Astrocyte of the cerebellum (primary cell): ENCODE measurements around the gene TBATA.

Experiments
- DNase-seq: peaks from one replicate; pipeline ENCODE4 v3.0.0-alpha.2; 2011; ENCODE audit warnings: low read depth
- H3K4me3 ChIP-seq: 2 replicates; pipeline ENCODE4 v1.5.1; 2011; ENCODE audit warnings: mild to moderate bottlenecking, low read depth, low read length, moderate library complexity
- in situ Hi-C: cut with HindIII; loops from 2 replicates; pipeline ENCODE4 v1.10.0; 2017; ENCODE audit warnings: low sequenced_read_pairs
- TF ChIP-seq, protein P1 (sequence below): IDR thresholded peaks from 2 replicates; pipeline ENCODE4 v1.5.1; 2012; ENCODE audit warnings: low read length, low read depth, moderate library complexity, mild to moderate bottlenecking; ENCODE audit errors: missing control alignments

Gene TBATA

DNA sequence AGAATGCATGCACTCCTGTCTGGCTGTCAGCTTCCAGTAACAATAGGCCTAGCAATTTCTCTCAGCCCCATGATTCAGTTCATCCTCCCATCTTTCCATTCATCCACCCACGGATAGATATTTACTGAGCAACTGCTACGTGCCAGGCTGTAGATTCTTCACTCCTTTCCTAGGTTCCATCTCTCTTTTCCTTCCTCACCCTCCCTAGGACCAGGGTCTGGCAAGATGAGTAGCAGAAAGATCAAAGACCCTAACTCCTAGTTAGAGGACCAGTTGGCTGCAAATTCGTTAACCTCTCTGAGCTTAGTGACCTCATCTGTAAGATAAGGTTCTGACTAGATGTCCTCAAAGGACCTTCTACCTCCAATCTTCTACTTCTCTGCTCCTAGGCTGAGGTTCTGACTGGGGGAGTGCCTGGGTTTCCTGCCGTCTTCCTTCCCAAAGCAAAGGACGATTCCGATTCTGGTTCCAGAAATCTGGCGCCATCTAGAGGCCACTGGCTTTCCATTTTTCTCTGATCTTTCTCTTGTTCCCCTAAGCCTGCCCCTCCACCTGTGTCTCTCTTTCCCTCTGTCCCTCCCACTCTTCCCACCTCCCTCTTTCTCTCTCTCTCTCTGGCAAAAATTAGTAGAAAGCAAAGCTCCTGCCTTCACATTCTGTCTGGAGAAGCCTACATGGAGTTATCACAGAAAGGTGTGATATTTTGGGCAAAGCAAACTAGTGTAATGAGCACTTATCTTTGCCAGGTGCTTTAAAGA, 26.2 kb downstream of the TBATA start:
- TF ChIP-seq, protein P1, sequence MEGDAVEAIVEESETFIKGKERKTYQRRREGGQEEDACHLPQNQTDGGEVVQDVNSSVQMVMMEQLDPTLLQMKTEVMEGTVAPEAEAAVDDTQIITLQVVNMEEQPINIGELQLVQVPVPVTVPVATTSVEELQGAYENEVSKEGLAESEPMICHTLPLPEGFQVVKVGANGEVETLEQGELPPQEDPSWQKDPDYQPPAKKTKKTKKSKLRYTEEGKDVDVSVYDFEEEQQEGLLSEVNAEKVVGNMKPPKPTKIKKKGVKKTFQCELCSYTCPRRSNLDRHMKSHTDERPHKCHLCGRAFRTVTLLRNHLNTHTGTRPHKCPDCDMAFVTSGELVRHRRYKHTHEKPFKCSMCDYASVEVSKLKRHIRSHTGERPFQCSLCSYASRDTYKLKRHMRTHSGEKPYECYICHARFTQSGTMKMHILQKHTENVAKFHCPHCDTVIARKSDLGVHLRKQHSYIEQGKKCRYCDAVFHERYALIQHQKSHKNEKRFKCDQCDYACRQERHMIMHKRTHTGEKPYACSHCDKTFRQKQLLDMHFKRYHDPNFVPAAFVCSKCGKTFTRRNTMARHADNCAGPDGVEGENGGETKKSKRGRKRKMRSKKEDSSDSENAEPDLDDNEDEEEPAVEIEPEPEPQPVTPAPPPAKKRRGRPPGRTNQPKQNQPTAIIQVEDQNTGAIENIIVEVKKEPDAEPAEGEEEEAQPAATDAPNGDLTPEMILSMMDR, result peak; percentile 73
- DNase-seq, result peak; percentile 70
- in situ Hi-C loops, result loop anchor here (25.0 kb wide), 1 partner anchor 297 kb away; no protein-coding TSS in a partner anchor
- no peak overlapping the region for H3K4me3 ChIP-seq

DNA sequence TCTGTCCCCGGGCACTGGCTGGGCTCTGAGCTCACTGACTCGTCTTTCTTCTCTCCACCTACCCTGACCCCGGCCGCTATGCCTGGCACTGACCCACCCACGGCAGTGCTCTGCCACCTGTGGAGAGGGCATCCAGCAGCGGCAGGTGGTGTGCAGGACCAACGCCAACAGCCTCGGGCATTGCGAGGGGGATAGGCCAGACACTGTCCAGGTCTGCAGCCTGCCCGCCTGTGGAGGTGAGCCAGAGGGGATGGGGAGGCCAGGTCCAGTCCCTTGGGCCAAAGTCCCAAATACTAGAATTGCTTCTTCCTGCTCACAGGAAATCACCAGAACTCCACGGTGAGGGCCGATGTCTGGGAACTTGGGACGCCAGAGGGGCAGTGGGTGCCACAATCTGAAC, 27.3 kb downstream of the TBATA start:
- in situ Hi-C loops, result loop anchor here (25.0 kb wide), 1 partner anchor 296 kb away; no protein-coding TSS in a partner anchor
- TF ChIP-seq, protein P1, result no peak
- no peak for DNase-seq

DNA sequence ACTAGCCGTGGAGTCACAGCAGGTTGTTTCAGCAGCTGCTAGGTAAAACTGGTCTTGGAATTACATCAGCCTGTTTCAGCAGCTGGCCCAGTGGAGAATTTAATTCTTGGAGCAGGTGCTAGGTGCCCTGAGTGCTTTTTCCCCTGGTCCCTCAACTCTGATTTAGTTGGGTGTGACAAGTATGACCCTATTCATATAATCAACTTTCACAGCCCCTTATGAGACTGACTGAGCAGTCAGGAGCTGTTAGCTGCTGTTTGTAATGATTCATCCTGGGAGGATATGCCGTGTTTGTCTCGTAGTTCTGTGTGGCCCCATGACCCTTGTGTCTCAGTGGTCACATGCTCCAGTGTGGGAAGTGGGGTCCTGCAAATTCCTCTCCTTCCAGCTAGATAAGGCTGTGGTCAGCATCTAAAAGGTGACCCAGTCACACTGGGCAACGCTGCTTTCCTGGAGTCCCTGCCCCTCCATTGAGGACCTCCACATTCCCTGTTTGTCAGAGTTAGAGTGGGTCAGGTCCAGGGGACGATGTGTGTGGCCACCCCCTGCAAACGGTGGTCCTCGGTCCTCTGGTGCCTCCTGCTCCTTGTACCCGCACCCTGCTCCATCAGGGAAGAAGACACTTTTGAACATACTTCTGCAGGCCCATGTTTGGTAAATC, 28.3 kb downstream of the TBATA start:
- no peak for DNase-seq
- in situ Hi-C loops, result loop anchor here (25.0 kb wide), 1 partner anchor 295 kb away; no protein-coding TSS in a partner anchor
- H3K4me3 ChIP-seq, result no peak overlapping the region
- TF ChIP-seq, protein P1, result no peak

More for the DNA sequence above, 27.3 kb downstream of the TBATA start:
- H3K4me3 ChIP-seq, result no peak overlapping the region

DNA sequence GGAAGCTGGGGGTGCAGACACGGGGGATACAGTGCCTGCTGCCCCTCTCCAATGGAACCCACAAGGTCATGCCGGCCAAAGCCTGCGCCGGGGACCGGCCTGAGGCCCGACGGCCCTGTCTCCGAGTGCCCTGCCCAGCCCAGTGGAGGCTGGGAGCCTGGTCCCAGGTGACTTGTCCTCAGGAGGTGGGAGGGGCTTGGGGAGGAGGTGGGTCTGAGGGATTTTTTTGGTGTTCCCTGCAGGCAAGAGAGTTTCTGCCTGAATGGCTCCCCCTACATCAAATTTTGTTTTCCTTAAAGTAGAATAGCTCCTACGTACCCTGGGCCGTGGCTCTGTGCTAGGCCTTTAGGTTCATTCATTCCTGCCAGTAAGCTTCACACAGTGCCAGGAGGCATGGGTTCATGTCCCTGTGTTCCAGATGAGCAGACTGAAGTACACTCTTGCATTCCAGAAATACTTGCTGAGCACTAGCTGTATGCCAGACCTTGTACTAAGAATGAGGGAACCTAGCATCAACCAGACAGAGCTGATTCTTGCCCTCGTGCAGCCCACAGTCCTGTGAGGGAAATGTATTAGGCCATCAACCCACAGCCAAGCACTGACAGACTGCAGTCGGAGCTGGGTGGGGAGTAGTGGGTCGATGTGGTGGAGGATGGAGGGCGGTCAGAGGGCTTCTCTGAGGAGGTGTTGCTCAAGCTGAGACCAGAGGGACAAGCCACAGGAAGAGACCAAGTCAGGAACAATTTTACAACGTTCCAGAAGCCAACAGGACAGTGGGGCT, 31.1 kb downstream of the TBATA start:
- in situ Hi-C loops, result loop anchor here (25.0 kb wide), 1 partner anchor 292 kb away; no protein-coding TSS in a partner anchor
- no peak overlapping the region for H3K4me3 ChIP-seq
- TF ChIP-seq, protein P1, result no peak
- DNase-seq, result no peak

DNA sequence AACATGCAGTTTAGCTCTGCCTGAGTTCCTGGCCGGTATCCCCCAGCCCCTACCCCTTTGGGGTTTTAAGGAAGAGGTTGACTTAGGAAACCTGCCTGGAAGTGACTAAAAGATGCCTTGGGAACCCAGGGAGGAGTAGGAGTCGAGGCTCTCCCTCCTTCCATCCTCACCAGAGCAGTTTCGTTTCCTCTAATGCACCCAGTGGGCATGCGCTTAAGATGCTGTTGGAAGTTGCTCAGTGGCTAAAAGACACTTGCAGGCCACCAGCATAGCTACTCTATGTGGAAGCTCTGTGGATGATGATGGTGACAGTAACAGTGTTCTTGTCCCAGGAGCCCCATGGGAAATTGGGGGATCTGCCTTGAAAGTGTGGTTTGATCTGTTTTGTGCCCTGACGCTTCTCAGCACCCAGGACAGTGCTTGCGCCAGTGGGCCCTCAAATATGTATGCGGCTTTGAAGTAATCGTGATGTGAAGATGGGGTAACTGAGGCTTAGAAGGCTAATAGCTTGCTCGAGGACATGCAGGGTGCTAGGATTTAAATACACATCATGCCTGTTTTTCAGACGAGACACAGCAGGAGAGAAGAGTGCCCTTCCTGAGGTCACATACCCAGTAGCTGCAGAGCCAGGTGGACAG, 32.0 kb downstream of the TBATA start:
- TF ChIP-seq, protein P1, result no peak
- no peak for DNase-seq
- in situ Hi-C loops, result loop anchor here (25.0 kb wide), 1 partner anchor 291 kb away; no protein-coding TSS in a partner anchor
- H3K4me3 ChIP-seq, result no peak overlapping the region
